HepG2 (cell line): ENCODE measurements around the gene PDLIM5. TPM values are rescaled to one million over a fixed set of nuclear protein-coding genes. Genes with fewer than 3 reads are reported as not detected.
A peak's percentile ranks its signal among the peaks of the same experiment; 100 is the strongest.

Source experiments
- NCOR1 ChIP-seq: fragments of 200-600 bp; sonication (generic); IDR thresholded peaks from 2 replicates; pipeline ENCODE4 v1.7.0; 2017; ENCODE audit warnings: antibody characterized with exemption, low read length, borderline replicate concordance
- RXRB ChIP-seq: IDR thresholded peaks from 2 replicates; pipeline ENCODE4 v1.6.1; 2016; ENCODE audit warnings: borderline replicate concordance, missing genetic modification reagents, missing compliant biosample characterization
- ZFP41 ChIP-seq: sonication (generic); formaldehyde crosslinking; IDR thresholded peaks from 2 replicates; pipeline ENCODE4 v1.4.0; 2020; ENCODE audit warnings: mild to moderate bottlenecking, missing genetic modification reagents, borderline replicate concordance
- ZHX2 ChIP-seq, 2 experiments: sonication (generic) in 1 of 2; formaldehyde crosslinking in 1 of 2; IDR thresholded peaks; 2 replicates each; pipeline versions ENCODE4 v1.6.1 to v1.9.0; 2014 to 2022; ENCODE audit warnings: antibody characterized with exemption in 1 of 2, borderline replicate concordance in 1 of 2, inconsistent platforms in 1 of 2, low read depth in 1 of 2, missing genetic modification reagents in 1 of 2
- ZNF501 ChIP-seq: sonication (generic); formaldehyde crosslinking; IDR thresholded peaks from 2 replicates; pipeline ENCODE4 v1.5.1; 2020; ENCODE audit warnings: mild to moderate bottlenecking, moderate library complexity, missing genetic modification reagents
- ZNF644 ChIP-seq: IDR thresholded peaks from 2 replicates; pipeline ENCODE4 v1.6.1; 2016; ENCODE audit warnings: low read depth
- polyA plus RNA-seq, 8 experiments: library from polyadenylated mRNA; depleted of rRNA in 3 of 8; stranded (reverse) in 7 of 8; unstranded in 1 of 8; fragments of >200 nt; fragmentation: Illumina TruSeq in 4 of 8; extraction: Trizol in 4 of 8; gene quantifications; 2 replicates each; pipeline versions ENCODE4 v1.2.1 to v1.2.3, GENCODE V29; 2011 to 2016; ENCODE audit warnings: low read depth in 4 of 8, missing spikeins in 1 of 8, mixed read lengths in 1 of 8; ENCODE audit not compliant: insufficient read depth in 1 of 8
- total RNA-seq, 5 experiments: library from RNA; depleted of rRNA; stranded (reverse); fragments of >200 nt; fragmentation: Illumina TruSeq; extraction: Trizol; gene quantifications; 2 replicates each; pipeline ENCODE4 v1.2.3, GENCODE V29; 2016; ENCODE audit warnings: low read depth in 1 of 5

The PDLIM5 gene
- total and polyA plus RNA-seq, 2 of the 13 experiments (the other 11 are each of a cell fraction or from before 2014, with no cell fraction given): 52.8 to 119 TPM

DNA sequence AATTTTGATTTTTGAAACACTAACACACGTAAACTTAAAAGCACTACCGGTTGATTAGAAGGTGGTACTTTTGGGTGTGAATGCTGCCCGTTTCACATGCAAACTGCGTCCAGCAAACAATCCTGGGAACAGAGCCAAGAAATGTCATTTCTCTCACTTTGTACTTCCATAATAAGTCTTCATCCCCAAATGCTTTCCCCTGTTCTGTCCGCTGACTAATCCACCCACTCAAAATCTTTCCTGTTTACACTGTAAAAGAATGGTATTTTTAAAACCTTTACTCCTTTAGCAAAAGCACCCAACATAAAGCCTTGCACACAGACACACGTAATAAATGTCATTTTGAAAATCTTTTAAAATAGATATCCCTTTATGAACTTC is 39.1 kb upstream of the PDLIM5 start (continued):
- TF ChIP-seq ZHX2 (IDR thresholded peaks at IDR 0.05; ENCODE audit: low read depth) (no peak), ZHX2 (CRISPR knock-in tag; IDR thresholded peaks at IDR 0.05; ENCODE audit: borderline replicate concordance) (no peak), NCOR1 (no peak), RXRB (CRISPR knock-in tag) (peak; percentile 2), ZFP41 (CRISPR knock-in tag) (no peak), ZNF644 (peak; percentile 9; the same call in 1 of the 2 replicates), ZNF501 (CRISPR knock-in tag) (no peak)
